HG02763 (cell line): ENCODE results near the gene CLK4.
A peak's percentile ranks its signal among the peaks of the same experiment; 100 is the strongest.

Source experiments
- ATAC-seq: cut with Tn5 transposase; IDR thresholded peaks from one replicate; pipeline ENCODE4 v1.9.1; 2021; ENCODE audit warnings: mild to moderate bottlenecking, moderate library complexity; ENCODE audit not compliant: unreplicated experiment

Gene CLK4

DNA sequence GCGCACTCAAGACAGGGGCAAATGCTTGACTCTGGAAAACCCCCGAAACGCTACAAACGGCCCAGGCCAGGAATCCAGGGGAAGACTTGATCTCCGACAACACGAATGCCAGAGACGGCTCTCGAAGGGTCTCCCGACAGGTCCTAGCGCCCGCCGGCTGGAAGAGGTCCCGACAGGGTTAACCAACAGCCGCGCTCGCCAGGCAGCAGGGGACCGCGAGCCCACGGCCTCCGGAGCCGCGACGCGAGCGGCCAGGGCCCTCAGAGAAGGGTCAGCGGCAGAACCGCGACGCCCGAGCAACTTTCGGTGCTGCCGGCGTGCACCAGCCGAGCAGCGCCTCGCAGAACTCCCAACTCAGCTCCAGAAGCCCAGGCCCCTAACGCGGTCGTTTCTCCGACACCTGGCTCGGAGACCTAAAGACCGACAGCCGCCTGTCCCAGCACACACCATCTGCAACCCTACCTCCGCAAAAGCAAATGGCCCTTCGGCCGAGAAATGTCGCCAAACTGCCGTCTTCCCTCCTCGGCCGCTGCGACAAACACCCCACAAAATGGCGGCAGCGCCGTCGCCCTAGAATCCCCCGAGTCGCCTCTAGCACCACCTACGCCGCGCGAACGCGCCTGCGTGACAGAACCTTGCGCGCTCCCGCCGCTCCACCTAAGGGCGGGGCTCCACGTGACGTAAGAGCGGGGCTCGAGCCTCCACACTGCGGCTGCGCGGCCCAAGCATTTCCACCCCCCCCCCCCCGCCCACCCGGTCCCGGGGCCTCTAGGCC, at the start of gene CLK4:
Gene CLK4, minus strand, starts transcription at position 567 of the 775 bp plus-strand sequence. CDS start 3,634 bp downstream, outside the sequence.
- peak; percentile 83 for ATAC-seq

DNA sequence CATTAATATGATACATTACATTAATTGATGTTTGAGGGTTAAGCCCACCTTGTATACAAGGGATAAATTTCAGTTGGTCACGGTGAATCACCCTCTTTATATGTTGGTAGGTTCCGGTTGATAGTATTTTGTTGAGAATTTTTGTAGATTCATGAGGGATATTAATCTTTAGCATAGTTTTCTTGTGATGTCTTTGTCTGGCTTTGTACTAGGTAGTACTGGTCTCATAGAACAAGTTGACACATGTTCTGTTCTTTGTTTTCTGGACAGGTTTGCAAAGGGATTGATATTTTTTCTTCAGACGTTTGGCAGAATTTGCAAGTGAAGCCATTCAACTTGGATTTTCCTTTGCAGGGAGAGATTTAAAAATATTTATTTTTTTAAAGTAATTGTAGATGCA, 49.1 kb upstream of the CLK4 start:
- ATAC-seq = no peak

DNA sequence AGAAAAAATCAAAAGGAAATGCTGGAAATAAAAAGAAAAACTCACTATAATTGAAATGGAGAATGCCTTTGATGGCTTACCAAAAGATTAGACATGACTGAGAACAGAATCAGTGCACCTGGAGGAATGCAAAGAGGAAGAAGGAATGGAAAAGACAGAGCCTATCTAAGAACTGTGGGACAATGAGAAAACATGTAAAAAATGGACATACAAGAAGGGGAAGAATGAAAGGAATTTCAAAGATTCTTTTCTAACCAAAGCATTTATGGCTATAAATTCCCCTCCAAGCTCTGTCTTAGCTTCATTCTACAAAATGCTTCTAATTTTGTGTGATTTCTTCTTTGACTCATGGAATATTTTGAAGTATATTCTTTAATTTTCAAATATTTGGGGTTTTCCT, 47.5 kb upstream of the CLK4 start:
- ATAC-seq = no peak

DNA sequence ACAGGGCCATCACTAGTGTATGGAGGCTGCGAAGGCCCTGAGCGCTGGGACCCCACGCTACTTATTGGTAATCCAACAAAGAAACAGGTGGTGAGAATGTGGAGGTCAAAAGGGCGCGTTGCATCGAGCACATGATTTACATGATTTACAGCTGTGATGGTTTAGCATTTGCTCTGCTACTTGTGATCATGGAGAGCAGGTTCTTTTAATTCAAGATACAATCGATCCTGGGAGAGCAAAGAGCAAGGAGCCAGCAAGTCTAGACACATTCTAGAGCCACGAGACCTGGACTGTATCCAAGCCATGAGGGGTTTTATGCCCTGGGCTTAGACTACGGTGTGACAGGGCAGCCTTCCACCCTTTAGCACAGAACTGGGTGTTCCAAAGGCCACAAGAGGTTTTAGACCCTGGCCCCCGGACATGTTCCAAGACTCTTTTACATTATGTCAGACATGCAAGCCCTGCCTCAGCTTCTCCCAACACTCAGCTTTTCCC, 47.0 kb upstream of the CLK4 start:
- no peak for ATAC-seq

DNA sequence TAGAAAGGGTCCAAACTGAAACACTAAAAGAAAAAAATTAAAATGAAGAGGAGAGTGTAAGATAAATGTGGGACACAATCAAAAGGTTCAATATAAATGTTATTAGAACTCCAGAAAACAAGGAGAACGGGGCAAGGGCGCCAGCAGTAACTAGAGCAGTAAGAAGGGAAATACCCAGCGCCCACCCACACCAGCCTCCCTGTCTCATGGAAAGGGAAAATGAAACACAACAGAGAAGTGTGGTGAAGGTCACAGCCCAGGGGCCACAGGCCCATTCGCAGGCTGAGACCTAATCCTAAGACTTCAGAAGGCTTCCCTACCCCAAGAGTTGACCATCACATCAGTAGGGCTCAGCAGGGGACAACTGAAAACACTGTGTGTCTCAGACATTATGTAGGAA, 45.8 kb upstream of the CLK4 start:
- no peak for ATAC-seq

DNA sequence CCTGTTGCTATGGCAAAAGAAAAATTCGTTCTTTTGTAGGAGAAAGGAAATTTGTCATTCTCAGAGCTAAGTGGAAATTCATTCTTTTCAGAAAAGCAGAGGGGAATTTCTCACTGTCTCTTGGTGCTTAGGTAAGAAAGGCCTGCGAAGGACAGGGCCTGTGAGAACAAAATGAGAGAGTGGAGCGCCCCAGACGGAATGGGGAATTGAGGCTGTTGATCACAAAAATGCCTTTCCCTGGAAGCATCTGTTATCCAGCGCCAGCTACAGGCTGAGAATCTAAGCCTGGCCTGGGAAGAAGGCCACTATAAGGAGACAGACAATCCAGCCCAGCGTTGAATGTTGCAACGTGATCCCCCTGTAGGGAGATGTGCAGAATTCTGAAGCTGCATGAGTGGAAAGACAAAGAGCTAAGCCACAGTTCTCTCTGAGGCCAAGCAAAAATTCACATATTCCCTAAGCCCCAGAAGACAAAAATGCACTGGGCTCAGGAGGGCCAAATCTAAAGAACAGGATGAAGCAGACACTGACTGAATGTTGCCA, 44.8 kb upstream of the CLK4 start:
- no peak for ATAC-seq

DNA sequence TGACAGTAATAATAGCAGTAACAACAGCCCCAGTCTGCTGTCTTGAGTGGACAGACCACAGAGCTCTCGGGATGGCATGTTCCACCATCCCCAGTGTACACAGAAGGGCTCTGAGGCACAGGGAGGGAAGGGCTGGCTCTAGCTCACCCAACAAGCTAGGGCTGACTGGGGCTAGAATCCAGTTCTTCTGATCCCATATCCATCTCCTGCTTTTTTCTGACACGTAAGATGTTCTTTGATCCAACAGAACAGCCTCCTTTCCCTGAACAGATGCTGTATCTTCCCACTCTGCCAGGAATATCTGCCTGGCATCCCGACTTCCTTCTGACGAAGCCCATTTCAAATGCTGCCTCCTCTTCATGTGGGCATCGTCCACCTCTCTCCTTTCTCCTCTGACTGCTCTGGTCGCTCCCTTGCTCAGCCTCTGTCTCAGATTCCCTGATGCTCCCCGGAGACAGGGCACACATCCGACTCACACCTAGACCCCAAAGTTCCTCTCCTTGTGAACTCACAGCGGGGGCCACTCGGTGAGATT, 43.6 kb upstream of the CLK4 start:
- no peak for ATAC-seq

DNA sequence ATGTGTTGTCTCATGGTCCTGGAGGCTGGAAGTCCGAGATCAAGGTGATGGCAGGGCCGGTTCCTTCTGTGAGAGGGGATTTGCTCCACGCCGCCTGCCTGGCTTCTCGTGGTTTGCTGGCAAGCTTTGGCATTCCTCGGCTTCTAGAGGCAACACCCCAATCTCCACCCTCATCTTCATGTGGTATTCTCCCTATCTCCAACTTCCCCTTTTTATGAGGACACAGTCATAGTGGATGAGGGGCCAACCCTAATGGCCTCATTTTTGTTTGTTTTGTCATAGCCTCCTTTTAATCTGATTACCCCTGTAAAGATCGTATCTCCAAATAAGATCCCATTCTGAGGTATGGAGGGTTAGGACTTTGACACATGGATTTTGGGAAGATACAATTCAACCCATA, 41.7 kb upstream of the CLK4 start:
- no peak for ATAC-seq

DNA sequence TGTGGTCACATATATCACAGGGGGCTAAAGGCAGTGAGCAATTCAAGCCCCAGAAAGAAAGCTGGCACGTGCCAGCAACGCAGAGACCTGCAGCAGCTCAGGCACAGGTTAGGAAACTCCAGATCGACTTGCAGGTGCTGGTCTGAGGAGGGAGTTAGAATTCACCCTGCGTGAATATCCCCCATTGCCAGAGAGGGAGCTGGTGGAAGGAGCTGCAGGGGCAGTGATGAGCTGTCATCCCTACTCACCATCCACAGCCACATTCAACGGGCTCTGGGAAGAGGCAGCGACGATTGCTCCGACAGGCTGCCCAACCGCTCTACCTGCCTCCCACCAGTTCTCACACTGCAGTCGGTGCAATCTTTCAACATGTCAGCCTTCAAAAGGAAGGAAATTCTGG, 40.8 kb upstream of the CLK4 start:
- no peak for ATAC-seq

DNA sequence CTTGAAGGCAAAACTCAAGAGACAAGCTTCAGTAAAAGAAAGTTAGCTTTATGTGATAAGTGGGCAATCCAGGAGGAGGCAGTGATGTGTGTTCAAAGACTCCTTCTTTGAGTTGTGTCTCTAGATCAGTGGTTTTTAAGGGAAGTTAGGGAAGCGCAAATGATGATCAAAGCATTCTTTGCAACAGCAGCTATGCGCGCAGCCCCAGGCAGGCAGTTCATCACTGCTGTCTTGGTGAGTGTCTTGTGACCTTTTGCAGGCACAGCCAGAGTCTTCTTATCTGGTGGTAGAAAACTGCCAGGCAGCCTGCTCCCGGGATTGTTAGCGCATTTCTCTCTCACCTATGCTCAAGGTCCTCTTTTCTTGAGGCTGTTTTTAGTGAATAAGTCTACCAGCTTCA, 40.3 kb upstream of the CLK4 start:
- ATAC-seq = no peak

DNA sequence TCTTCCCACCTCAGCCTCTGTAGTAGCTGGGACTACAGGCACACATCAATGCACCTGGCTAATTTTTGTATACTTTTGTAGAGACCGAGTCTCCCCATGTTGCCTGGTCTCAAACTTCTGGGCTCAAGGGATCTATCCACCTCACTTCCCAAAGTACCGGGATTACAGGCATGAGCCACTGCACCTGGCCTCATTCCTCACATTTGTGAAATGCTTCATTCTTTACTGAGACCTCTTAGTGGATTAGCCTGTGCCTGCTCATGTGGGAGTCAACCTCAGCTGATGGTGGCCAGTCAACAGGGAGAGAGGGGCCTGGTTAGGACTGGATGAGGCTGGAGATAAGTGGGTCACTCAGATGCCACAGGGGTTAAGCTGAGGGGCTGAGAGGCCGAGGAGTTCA, 37.3 kb upstream of the CLK4 start:
- ATAC-seq = no peak

DNA sequence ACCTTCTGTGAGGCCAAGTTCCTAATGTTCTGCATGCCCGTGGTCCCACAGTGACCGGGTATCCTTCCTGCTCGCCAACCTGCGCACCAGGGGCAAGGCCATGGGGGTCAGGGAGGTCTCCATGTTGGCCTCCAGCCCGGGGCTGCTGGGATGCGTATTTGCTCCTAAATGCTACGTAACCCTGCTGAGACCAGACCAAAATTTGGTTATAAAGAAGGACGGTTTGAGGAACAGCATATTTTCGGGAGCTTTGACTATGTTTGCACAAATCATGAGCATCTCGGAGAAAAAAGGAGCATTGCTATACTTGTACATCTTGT, 35.7 kb upstream of the CLK4 start:
- ATAC-seq = no peak

DNA sequence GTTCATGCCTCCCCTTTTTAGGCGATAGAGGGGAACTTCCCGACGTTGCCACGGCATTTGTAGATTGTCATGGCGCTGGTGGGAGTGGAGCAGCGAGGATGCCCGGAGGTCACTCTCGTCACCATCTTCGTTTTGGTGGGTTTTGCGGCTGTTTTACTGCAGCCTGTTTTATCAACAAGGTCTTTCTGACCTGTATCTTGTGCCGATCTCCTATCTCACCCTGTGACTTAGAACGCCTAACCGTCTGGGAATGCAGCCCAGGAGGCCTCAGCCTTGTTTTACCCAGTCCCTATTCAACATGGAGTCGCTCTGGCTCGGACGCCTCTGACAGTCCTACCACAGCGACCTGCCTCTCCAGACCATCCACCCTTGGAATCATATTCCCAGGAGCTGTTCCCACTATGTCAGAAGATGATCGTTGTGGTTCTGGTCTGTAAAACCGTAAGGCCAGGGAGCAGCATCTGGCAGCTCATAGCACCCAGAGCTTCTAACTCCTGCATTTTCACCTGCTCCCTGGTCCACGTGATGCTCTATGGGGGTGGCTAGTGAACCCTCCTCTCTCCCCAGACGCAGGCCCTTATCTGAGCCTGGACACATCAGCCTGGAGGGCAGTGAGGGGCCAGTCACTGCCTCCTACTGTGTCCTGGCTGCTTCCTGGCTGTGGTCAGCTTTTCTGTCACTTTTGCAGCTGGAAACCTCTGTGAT, 35.1 kb upstream of the CLK4 start:
- ATAC-seq = no peak

DNA sequence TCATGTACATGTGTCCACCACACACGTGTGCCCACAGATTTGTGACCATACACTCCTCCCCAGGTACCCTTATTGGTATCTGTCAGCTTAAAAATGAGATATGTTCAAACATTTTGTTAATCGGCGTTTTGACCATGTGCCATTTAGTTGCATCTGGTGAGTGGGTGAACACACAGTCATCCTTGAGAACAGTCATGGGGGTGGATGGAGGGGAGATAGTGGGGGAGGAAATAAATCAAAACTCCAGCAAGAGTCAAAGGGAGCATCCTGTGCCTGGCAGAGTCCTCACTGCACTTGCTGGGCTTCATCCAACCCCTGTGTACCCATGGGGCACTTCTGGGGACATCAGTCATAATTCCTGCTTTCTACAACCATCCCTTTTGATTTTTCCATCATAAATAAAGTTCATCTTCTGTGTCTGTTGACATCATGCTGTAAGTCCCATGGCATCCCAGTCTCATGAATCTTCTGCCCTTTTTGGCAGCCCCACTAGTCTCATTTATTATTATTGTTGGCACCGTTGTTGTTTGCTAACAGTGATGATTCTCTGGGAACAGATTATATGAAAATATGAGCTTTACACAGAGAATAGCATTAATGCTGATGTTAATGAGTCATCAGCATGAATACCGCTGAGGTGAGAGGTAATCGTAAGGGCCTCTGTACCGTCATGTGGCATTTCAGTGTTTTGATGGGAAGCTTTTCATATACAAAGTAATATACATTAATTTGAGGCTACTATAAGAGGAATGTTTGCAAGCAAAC, 24.4 kb upstream of the CLK4 start:
- no peak for ATAC-seq

DNA sequence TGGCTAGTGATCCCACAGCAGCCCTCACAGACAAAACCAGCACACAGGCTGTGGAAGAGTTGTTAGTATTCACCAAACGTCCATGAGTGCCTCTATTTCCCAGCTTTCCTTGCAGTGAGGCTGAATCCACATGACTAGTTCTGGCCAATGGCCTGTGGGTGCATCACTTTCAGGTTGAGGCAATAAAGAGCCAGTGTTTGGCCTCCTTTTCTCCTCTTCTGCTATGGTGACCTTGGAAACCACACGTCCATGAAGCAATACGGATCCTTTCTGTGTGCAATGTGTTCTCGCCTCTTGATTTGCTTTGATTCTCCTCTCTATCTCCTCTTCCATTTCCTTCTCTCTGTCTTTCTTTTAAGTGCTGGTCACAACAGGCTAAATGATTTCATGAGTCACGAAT, 23.4 kb upstream of the CLK4 start:
- ATAC-seq = no peak

DNA sequence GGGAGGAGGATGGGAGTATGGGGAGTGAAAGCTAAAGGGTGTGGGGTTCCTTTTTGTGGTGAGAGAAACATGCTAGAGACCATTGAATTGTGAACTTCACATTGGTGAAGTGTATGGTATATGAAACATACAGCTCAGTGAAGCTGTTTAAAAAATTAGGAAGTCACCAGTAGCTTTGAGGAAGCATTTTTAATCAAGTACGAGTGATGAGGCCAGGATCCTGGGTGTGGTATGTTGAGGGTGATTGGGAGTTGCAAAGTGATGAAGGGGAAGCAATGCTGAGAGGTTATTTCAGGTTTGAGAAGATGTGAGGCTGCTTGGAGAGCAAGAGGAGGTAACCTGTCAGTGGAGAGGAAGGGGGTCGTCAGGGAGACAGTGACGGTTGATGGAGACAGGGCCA, 22.7 kb upstream of the CLK4 start:
- ATAC-seq = no peak

DNA sequence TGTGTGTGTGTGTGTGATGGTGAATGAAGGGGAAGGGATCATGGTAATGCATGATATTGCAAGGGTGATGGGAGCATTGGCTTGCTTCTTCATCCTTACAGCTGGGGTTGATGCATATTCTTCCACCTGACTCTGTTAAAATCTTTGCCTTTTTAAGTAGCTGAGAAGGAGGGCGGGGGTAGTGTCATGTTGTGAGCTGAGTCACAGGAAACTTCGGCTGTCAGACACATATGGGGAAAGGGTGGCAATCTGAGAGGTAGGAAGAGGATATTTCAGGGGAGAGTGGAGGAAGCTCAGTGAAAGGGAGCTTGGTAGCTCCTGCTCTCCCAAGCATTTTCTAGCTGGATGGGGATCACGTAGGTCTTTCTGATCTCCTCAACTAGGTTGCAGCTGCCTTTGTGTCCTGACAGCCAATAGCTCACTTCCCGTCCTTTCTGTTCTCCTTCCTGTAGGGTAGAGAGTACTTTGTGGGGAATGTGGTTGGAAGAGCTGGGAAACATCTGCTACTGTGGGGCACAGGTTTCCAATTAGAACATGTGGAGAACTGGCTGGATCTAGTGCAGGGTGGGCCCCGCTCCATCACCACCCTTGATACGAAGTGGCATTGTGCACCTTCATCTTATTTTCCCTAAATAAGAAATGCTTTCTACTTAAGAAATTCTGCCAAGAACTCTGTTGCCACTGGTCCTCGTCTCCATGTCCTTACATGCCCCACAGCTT, 18.1 kb upstream of the CLK4 start:
- ATAC-seq = no peak

DNA sequence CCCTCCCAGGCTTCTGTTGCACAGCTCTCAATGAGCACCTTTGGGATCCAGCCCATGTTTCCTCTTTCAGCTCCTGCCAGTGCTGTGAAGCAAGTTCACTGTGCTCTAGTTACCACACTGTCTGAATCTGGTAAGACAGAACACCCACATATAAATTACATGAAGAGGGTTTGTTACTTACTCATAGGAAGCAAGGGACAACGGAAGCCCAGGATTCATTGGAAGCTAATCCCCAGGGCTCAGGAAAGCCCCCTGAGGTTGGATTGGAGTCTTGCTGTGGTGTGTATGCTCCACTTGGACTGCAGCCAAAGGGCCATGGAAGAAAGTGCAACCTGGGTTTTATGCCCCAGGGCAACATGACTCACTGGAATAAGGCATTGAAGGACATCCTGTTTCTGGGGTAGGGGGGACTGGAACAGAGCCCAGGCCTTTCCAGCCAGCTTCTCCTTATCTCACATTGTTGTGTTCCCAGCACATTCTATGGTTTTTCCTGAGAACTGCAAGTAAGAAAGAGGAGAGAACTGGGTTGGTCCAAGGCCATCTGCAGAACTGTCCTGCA, 15.6 kb upstream of the CLK4 start:
- ATAC-seq = no peak

DNA sequence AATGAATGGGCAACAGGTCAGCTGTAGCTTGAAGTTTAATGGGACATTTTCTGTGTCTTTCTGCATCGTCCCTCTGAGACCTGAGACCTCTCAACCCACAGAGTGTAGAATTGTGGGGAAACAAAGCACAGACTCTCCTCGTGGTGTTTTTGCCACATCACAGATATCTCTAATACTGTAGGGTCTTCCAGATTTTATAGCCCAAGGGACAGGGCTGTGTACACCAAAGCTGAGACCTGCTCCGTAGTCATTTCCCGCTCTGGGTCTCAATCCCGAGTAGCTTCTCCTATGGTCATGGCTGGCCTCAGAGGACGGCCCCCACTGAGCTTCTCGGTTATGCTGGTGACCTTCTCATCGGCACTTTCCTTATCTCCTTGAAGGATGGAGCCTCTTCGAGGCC, 14.9 kb upstream of the CLK4 start:
- no peak for ATAC-seq

DNA sequence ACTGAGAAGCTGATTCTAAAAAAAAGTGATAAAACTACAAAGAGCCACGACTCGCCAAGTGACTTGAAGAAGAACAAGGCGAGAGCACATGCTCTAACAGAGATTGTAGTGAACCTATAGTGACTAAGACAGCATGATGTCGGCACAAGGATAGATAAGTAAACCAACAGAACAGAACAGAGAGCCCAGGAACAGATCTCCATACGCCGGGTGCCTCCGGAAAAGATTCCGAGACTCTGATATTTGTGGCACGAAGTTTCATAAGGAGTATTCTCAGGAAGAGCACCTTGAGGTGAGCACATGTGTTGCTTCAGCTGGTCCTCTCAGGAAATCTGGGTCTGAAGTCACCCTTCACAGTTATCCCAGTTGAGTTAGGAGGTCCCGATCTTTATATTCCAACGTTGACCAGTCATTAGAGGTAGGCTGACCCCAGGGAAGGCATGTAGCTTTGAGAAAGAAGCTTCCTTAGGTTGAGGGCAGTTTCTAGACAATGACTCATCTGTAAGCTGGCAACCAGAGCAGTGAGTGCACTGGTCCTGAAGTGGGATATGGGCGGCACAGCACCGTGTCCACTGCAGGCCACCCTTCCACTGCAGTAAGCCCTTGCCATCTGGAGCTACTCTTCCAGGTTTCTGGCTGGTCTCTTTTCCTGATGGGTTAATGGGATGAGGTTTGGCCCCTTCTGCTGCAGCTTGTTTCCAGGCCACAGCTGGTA, 13.6 kb upstream of the CLK4 start:
- ATAC-seq = no peak
